HepG2 (cell line): ENCODE measurements around the gene RABGAP1L.

Experiments
- BHLHE40 ChIP-seq: IDR thresholded peaks from 2 replicates; pipeline ENCODE4 v1.6.1; 2011; ENCODE audit warnings: low read length, improper control_type of control experiment
- HNRNPLL ChIP-seq: fragments of 200-400 bp; formaldehyde crosslinking; IDR thresholded peaks from 2 replicates; pipeline ENCODE4 v1.6.1; 2017; ENCODE audit warnings: mild to moderate bottlenecking, low read depth, low read length; ENCODE audit not compliant: poor library complexity, severe bottlenecking
- KDM5B ChIP-seq: sonication (generic); formaldehyde crosslinking; IDR thresholded peaks from 2 replicates; pipeline ENCODE4 v1.4.0; 2020; ENCODE audit warnings: missing genetic modification reagents, mild to moderate bottlenecking, borderline replicate concordance

GRCh38 chr1:174761335-174761734, 602.0 kb downstream of the RABGAP1L start:
- no peak for TF ChIP-seq KDM5B
- no peak for TF ChIP-seq BHLHE40
- no peak for TF ChIP-seq HNRNPLL
